ENCODE measurements around the gene XYLT1.

DNA sequence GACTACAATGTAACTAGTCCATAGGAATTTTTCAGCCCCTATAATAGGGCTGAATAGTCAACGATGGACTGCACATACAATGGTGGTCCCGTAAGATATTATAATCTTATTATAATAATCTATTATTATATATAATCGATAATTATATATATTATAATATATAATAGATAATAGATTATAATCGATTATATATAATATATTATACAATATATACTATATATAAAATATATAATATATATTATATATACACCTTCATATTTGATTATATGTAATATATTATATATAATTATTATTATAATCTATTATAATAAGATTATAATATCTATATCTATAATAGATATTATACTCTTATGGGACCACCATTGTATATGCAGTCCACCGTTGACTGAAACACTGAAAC is 238.8 kb downstream of the XYLT1 start:
- TF ChIP-seq GLIS3 (CRISPR knock-in tag; IDR thresholded peaks at IDR 0.05) (no peak), TCF4 (CRISPR knock-in tag; IDR thresholded peaks at IDR 0.05; ENCODE audit: borderline replicate concordance) (no peak), ARNTL (CRISPR knock-in tag; IDR thresholded peaks at IDR 0.05; ENCODE audit: borderline replicate concordance, low read depth) (no peak), ZFP3 (CRISPR knock-in tag; IDR thresholded peaks at IDR 0.05) (no peak), ZFP30 (CRISPR knock-in tag; IDR thresholded peaks at IDR 0.05) (no peak), ISL1 (CRISPR knock-in tag; IDR thresholded peaks at IDR 0.05) (no peak), ESRRG (CRISPR knock-in tag; IDR thresholded peaks at IDR 0.05) (no peak), SNAI2 (CRISPR knock-in tag; IDR thresholded peaks at IDR 0.05) (no peak), ZNF8 (CRISPR knock-in tag; IDR thresholded peaks at IDR 0.05) (no peak), ZNF70 (CRISPR knock-in tag; IDR thresholded peaks at IDR 0.05) (no peak), CSDC2 (CRISPR knock-in tag; IDR thresholded peaks at IDR 0.05) (no peak)
- TF ChIP-seq, protein P1, sequence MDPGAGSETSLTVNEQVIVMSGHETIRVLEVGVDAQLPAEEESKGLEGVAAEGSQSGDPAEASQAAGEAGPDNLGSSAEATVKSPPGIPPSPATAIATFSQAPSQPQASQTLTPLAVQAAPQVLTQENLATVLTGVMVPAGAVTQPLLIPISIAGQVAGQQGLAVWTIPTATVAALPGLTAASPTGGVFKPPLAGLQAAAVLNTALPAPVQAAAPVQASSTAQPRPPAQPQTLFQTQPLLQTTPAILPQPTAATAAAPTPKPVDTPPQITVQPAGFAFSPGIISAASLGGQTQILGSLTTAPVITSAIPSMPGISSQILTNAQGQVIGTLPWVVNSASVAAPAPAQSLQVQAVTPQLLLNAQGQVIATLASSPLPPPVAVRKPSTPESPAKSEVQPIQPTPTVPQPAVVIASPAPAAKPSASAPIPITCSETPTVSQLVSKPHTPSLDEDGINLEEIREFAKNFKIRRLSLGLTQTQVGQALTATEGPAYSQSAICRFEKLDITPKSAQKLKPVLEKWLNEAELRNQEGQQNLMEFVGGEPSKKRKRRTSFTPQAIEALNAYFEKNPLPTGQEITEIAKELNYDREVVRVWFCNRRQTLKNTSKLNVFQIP (CRISPR knock-in tag; IDR thresholded peaks at IDR 0.05; ENCODE audit: borderline replicate concordance, low read depth): no peak
- TF ChIP-seq, protein P2, sequence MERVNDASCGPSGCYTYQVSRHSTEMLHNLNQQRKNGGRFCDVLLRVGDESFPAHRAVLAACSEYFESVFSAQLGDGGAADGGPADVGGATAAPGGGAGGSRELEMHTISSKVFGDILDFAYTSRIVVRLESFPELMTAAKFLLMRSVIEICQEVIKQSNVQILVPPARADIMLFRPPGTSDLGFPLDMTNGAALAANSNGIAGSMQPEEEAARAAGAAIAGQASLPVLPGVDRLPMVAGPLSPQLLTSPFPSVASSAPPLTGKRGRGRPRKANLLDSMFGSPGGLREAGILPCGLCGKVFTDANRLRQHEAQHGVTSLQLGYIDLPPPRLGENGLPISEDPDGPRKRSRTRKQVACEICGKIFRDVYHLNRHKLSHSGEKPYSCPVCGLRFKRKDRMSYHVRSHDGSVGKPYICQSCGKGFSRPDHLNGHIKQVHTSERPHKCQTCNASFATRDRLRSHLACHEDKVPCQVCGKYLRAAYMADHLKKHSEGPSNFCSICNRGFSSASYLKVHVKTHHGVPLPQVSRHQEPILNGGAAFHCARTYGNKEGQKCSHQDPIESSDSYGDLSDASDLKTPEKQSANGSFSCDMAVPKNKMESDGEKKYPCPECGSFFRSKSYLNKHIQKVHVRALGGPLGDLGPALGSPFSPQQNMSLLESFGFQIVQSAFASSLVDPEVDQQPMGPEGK (CRISPR knock-in tag; IDR thresholded peaks at IDR 0.05; ENCODE audit: borderline replicate concordance): no peak
- TF ChIP-seq, protein P3, sequence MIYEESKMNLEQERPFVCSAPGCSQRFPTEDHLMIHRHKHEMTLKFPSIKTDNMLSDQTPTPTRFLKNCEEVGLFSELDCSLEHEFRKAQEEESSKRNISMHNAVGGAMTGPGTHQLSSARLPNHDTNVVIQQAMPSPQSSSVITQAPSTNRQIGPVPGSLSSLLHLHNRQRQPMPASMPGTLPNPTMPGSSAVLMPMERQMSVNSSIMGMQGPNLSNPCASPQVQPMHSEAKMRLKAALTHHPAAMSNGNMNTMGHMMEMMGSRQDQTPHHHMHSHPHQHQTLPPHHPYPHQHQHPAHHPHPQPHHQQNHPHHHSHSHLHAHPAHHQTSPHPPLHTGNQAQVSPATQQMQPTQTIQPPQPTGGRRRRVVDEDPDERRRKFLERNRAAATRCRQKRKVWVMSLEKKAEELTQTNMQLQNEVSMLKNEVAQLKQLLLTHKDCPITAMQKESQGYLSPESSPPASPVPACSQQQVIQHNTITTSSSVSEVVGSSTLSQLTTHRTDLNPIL (CRISPR knock-in tag; IDR thresholded peaks at IDR 0.05; ENCODE audit: low read depth): no peak
